ENCODE data around the gene ADGRF3.

- TF ChIP-seq YY1 (IDR thresholded peaks at IDR 0.05; ENCODE audit: insufficient read depth, insufficient read length): no peak
- TF ChIP-seq ZNF274 (IDR thresholded peaks at IDR 0.05; ENCODE audit: low read depth, low read length): no peak
Observed at GRCh38 chr2:26382564-26382963, 36.0 kb upstream of the ADGRF3 start.
